ENCODE measurements around the gene MYO1E. TPM values are rescaled to one million over a fixed set of nuclear protein-coding genes. Genes with fewer than 3 reads are reported as not detected.
"Not testable (repeated sequence)": the region's sequence is repeated elsewhere in the genome, so short reads cannot be mapped to it uniquely, and the experiment has no call there.

MYO1E gene
- total RNA-seq, 4 donors from 2014 or later = 245 to 380 (median 268) TPM

GRCh38 chr15:59345326-59345725 lies 27.3 kb downstream of the MYO1E start:
- Histone ChIP-seq H3K27me3 (no peaks in the 10 kb centered on the region), H3K4me1 (peaks cover 0 to 10% (median 0%) of the 10 kb centered on the region in 4 donors), H3K9me3 (no peaks in the 10 kb centered on the region), H3K36me3 (no peaks in the 10 kb centered on the region), H3K27ac (no peak overlapping the region), H3K4me3 (no peak overlapping the region)
- TF ChIP-seq POLR2A (IDR thresholded peaks at IDR 0.05) (no peak), CTCF (IDR thresholded peaks at IDR 0.05) (no peak)
- DNase-seq = no peak

- H3K36me3 ChIP-seq = no peaks in the 10 kb centered on the region
- H3K9me3 ChIP-seq = no peaks in the 10 kb centered on the region
- TF ChIP-seq POLR2A (IDR thresholded peaks at IDR 0.05) (no peak), CTCF (IDR thresholded peaks at IDR 0.05) (no peak)
- H3K27ac ChIP-seq = no peak overlapping the region
- DNase-seq = no peak
- peaks cover 0 to under 1% (median 0%) of the 10 kb centered on the region in 4 donors for H3K4me1 ChIP-seq
- no peak overlapping the region for H3K4me3 ChIP-seq
- H3K27me3 ChIP-seq = no peaks in the 10 kb centered on the region
These were observed 28.4 kb downstream of the MYO1E start for GRCh38 chr15:59344311-59344710.

- Histone ChIP-seq H3K4me3 (no peak overlapping the region), H3K4me1 (no peaks in the 10 kb centered on the region), H3K27me3 (no peaks in the 10 kb centered on the region), H3K27ac (no peak overlapping the region), H3K36me3 (no peaks in the 10 kb centered on the region), H3K9me3 (no peaks in the 10 kb centered on the region)
- no peak for TF ChIP-seq CTCF (IDR thresholded peaks at IDR 0.05)
- no peak for TF ChIP-seq POLR2A (IDR thresholded peaks at IDR 0.05)
- no peak for DNase-seq
These were observed 32.3 kb downstream of the MYO1E start for GRCh38 chr15:59340325-59340724.

GRCh38 chr15:59339252-59339672 lies 33.4 kb downstream of the MYO1E start:
- Histone ChIP-seq H3K4me3 (no peak overlapping the region), H3K27ac (no peak overlapping the region), H3K9me3 (no peaks in the 10 kb centered on the region), H3K36me3 (no peaks in the 10 kb centered on the region), H3K27me3 (no peaks in the 10 kb centered on the region), H3K4me1 (peaks cover 0 to 2% (median 0%) of the 10 kb centered on the region in 4 donors)
- TF ChIP-seq CTCF (IDR thresholded peaks at IDR 0.05) = no peak
- no peak for TF ChIP-seq POLR2A (IDR thresholded peaks at IDR 0.05)
- DNase-seq = no peak

- Histone ChIP-seq H3K27me3 (no peaks in the 10 kb centered on the region), H3K4me3 (no peak overlapping the region), H3K9me3 (no peaks in the 10 kb centered on the region), H3K36me3 (no peaks in the 10 kb centered on the region), H3K27ac (no peak overlapping the region), H3K4me1 (peaks cover 0 to 5% (median 0%) of the 10 kb centered on the region in 4 donors)
- no peak for DNase-seq
- TF ChIP-seq CTCF (IDR thresholded peaks at IDR 0.05) (no peak), POLR2A (IDR thresholded peaks at IDR 0.05) (no peak)
These were observed 34.3 kb downstream of the MYO1E start for GRCh38 chr15:59338414-59338813.

- H3K27me3 ChIP-seq, H3K9me3 ChIP-seq, H3K4me1 ChIP-seq, H3K27ac ChIP-seq, DNase-seq, H3K4me3 ChIP-seq, H3K36me3 ChIP-seq: not testable (repeated sequence)
These were observed 35.9 kb downstream of the MYO1E start for GRCh38 chr15:59336725-59337124.
